Naive thymus-derived CD4-positive, alpha-beta T cell (primary cell): ENCODE results near the gene GPR153. TPM values are rescaled to one million over a fixed set of nuclear protein-coding genes. Genes with fewer than 3 reads are reported as not detected.

Experiments
- ATAC-seq: fragments of 150-1000 bp; cut with Tn5 transposase; 2 replicates; pipeline ENCODE4 v1.10.0; 2021; ENCODE audit warnings: mild to moderate bottlenecking, moderate library complexity
- CTCF ChIA-PET: fragments of 350-600 bp; sonication (Branson Sonifier 250); formaldehyde crosslinking; loops from one replicate; lab custom pipeline; 2021; ENCODE audit warnings: antibody characterized with exemption; lab: Charles Lee
- POLR2A ChIA-PET: fragments of 350-600 bp; sonication (Branson Sonifier 250); formaldehyde crosslinking; loops from one replicate; lab custom pipeline; 2021; ENCODE audit warnings: antibody characterized with exemption, inconsistent platforms; lab: Charles Lee
- DNase-seq, 9 donors: peaks; one replicate each; pipeline versions ENCODE4 v3.0.0 to v3.0.0-alpha.2; 2020 to 2022; ENCODE audit warnings: mixed read lengths in 1 of 9
- H3K27ac ChIP-seq: one replicate; pipeline ENCODE4 v1.7.0; 2013; ENCODE audit warnings: mild to moderate bottlenecking, low read depth, low read length, moderate library complexity
- H3K27me3 ChIP-seq, 2 donors: one replicate each; pipeline ENCODE4 v1.7.0; 2013; ENCODE audit warnings: low read length in 2 of 2, mild to moderate bottlenecking in 2 of 2, moderate library complexity in 2 of 2; ENCODE audit not compliant: control insufficient read depth in 2 of 2, insufficient read depth in 2 of 2
- H3K36me3 ChIP-seq, 3 experiments: 1 replicate in 2 of 3; 2 replicates in 1 of 3; pipeline ENCODE4 v1.7.0; 2013; ENCODE audit warnings: low read length in 3 of 3, mild to moderate bottlenecking in 3 of 3, moderate library complexity in 1 of 3; ENCODE audit not compliant: insufficient read depth in 3 of 3, control insufficient read depth in 2 of 3
- H3K4me1 ChIP-seq, 2 donors: one replicate each; pipeline ENCODE4 v1.7.0; 2013; ENCODE audit warnings: low read length in 2 of 2, mild to moderate bottlenecking in 2 of 2, moderate library complexity in 1 of 2; ENCODE audit not compliant: control insufficient read depth in 2 of 2, insufficient read depth in 2 of 2
- H3K4me3 ChIP-seq: 2 replicates; pipeline ENCODE4 v1.7.0; 2013; ENCODE audit warnings: mild to moderate bottlenecking, low read length
- H3K9me3 ChIP-seq, 3 experiments: 1 replicate in 2 of 3; 2 replicates in 1 of 3; pipeline ENCODE4 v1.7.0; 2013; ENCODE audit warnings: low read length in 3 of 3; ENCODE audit not compliant: control insufficient read depth in 2 of 3
- H3K27ac Mint-ChIP-seq, 9 donors: one replicate each; pipeline ENCODE4 v1.8.0; 2020 to 2022; ENCODE audit warnings: mixed read lengths in 9 of 9, mild to moderate bottlenecking in 8 of 9, moderate library complexity in 5 of 9, inconsistent platforms in 2 of 9
- H3K27me3 Mint-ChIP-seq, 5 donors: one replicate each; pipeline ENCODE4 v1.8.0; 2021 to 2022; ENCODE audit warnings: mixed read lengths in 5 of 5, mild to moderate bottlenecking in 1 of 5
- H3K36me3 Mint-ChIP-seq, 5 donors: one replicate each; pipeline ENCODE4 v1.8.0; 2020 to 2022; ENCODE audit warnings: mixed read lengths in 5 of 5, mild to moderate bottlenecking in 3 of 5, inconsistent platforms in 1 of 5
- H3K4me1 Mint-ChIP-seq, 7 donors: one replicate each; pipeline ENCODE4 v1.8.0; 2020 to 2022; ENCODE audit warnings: mixed read lengths in 7 of 7, mild to moderate bottlenecking in 3 of 7, inconsistent platforms in 1 of 7
- H3K4me3 Mint-ChIP-seq, 10 donors: one replicate each; pipeline ENCODE4 v1.8.0; 2020 to 2022; ENCODE audit warnings: mild to moderate bottlenecking in 10 of 10, mixed read lengths in 10 of 10, moderate library complexity in 6 of 10, inconsistent platforms in 2 of 10
- H3K9me3 Mint-ChIP-seq, 11 donors: one replicate each; pipeline ENCODE4 v1.8.0; 2020 to 2022; ENCODE audit warnings: mixed read lengths in 11 of 11, mild to moderate bottlenecking in 4 of 11, inconsistent platforms in 1 of 11, moderate library complexity in 1 of 11
- intact Hi-C, 2 donors: fragments of 100-400 bp; cut with micrococcal nuclease; formaldehyde crosslinking; loops; one replicate each; pipeline ENCODE4 v1.15.1; 2023
- polyA plus RNA-seq, 2 donors: library from polyadenylated mRNA; unstranded; fragments of 300-500 nt; fragmentation: Illumina TruSeq; gene quantifications; one replicate each; pipeline ENCODE4 v1.2.3, GENCODE V29; 2021
- total RNA-seq, 6 experiments: library from RNA in 5 of 6; stranded (reverse) in 5 of 6; gene quantifications; 1 replicate in 5 of 6; 2 replicates in 1 of 6; pipeline ENCODE4 v1.2.3 and lab custom pipeline; 2021 to 2026

GPR153 gene
- total and polyA plus RNA-seq, 7 experiments from 2014 or later: 0.27 to 2.9 (median 0.59) TPM; not detected in 2

- H3K27ac Mint-ChIP-seq: no peak overlapping the region
- peaks cover 10 to 38% (median 14%) of the 10 kb centered on the region in 5 donors for H3K27me3 Mint-ChIP-seq
- H3K9me3 Mint-ChIP-seq: no peaks in the 10 kb centered on the region
- Histone ChIP-seq H3K9me3 (no peaks in the 10 kb centered on the region), H3K27me3 (peaks cover 5 to 7% of the 10 kb centered on the region in 2 donors), H3K4me1 (no peaks in the 10 kb centered on the region), H3K36me3 (no peaks in the 10 kb centered on the region), H3K4me3 (no peak overlapping the region), H3K27ac (no peak overlapping the region)
- DNase-seq (no peak), ATAC-seq (no peak)
- ChIA-PET POLR2A (no interaction called here), CTCF (no interaction called here)
- no peaks in the 10 kb centered on the region for H3K36me3 Mint-ChIP-seq
- H3K4me1 Mint-ChIP-seq: no peaks in the 10 kb centered on the region
- H3K4me3 Mint-ChIP-seq: no peak overlapping the region
- intact Hi-C loops: no loop called here
These were observed 8.6 kb downstream of the GPR153 start for GRCh38 chr1:6252374-6252710.

GRCh38 chr1:6251681-6252373, 9.1 kb downstream of the GPR153 start:
- POLR2A ChIA-PET: no interaction called here
- CTCF ChIA-PET: no interaction called here

GRCh38 chr1:6251233-6251632, 9.7 kb downstream of the GPR153 start:
- DNase-seq: no peak
- Histone ChIP-seq H3K27me3 (peaks cover 10 to 16% of the 10 kb centered on the region in 2 donors), H3K27ac (no peak overlapping the region), H3K4me3 (no peak overlapping the region), H3K36me3 (no peaks in the 10 kb centered on the region), H3K9me3 (no peaks in the 10 kb centered on the region), H3K4me1 (peaks cover 3 to 5% of the 10 kb centered on the region in 2 donors)
- peaks cover 22 to 49% (median 25%) of the 10 kb centered on the region in 5 donors for H3K27me3 Mint-ChIP-seq
- CTCF ChIA-PET: no interaction called here
- intact Hi-C loops: no loop called here
- no peaks in the 10 kb centered on the region for H3K36me3 Mint-ChIP-seq
- H3K4me1 Mint-ChIP-seq: peaks cover 5 to 11% (median 8%) of the 10 kb centered on the region in 7 donors
- no peak for ATAC-seq
- H3K9me3 Mint-ChIP-seq: no peaks in the 10 kb centered on the region
- H3K27ac Mint-ChIP-seq: no peak overlapping the region
- no peak overlapping the region for H3K4me3 Mint-ChIP-seq
- POLR2A ChIA-PET: no interaction called here

More at GRCh38 chr1:6251681-6252373, 9.1 kb downstream of the GPR153 start:
- ATAC-seq (no peak), DNase-seq (no peak)
- peaks cover 0 to 5% (median 3%) of the 10 kb centered on the region in 7 donors for H3K4me1 Mint-ChIP-seq
- H3K27me3 Mint-ChIP-seq: peaks cover 16 to 43% (median 19%) of the 10 kb centered on the region in 5 donors
- Histone ChIP-seq H3K27me3 (peaks cover 7 to 10% of the 10 kb centered on the region in 2 donors), H3K36me3 (no peaks in the 10 kb centered on the region), H3K27ac (no peak overlapping the region), H3K4me3 (no peak overlapping the region), H3K4me1 (no peaks in the 10 kb centered on the region), H3K9me3 (no peaks in the 10 kb centered on the region)
- H3K27ac Mint-ChIP-seq: no peak overlapping the region
- H3K9me3 Mint-ChIP-seq: no peaks in the 10 kb centered on the region
- H3K4me3 Mint-ChIP-seq: no peak overlapping the region
- no peaks in the 10 kb centered on the region for H3K36me3 Mint-ChIP-seq
- intact Hi-C loops: no loop called here

- ATAC-seq (no peak), DNase-seq (no peak)
- H3K9me3 Mint-ChIP-seq: no peaks in the 10 kb centered on the region
- H3K36me3 Mint-ChIP-seq: no peaks in the 10 kb centered on the region
- ChIA-PET CTCF (no interaction called here), POLR2A (no interaction called here)
- no peaks in the 10 kb centered on the region for H3K9me3 ChIP-seq
- peaks cover 3 to 13% of the 10 kb centered on the region in 2 donors for H3K4me1 ChIP-seq
- no peaks in the 10 kb centered on the region for H3K36me3 ChIP-seq
- intact Hi-C loops: loop anchor here in 1 of 2 donors (5.0 kb wide), 1 partner anchor 172 kb away; the partner anchor contains the start of gene ESPN
- peak overlapping the region in 3 of 10 donors; percentile 18 to 32 (median 30) for H3K4me3 Mint-ChIP-seq
- peaks cover 22 to 53% (median 26%) of the 10 kb centered on the region in 5 donors for H3K27me3 Mint-ChIP-seq
- H3K27ac Mint-ChIP-seq: no peak overlapping the region
- no peak overlapping the region for H3K4me3 ChIP-seq
- no peak overlapping the region for H3K27ac ChIP-seq
- H3K4me1 Mint-ChIP-seq: peaks cover 5 to 13% (median 8%) of the 10 kb centered on the region in 7 donors
- peaks cover 10 to 23% of the 10 kb centered on the region in 2 donors for H3K27me3 ChIP-seq
These were observed 10.9 kb downstream of the GPR153 start for GRCh38 chr1:6249739-6250689.

- Histone ChIP-seq H3K4me3 (no peak overlapping the region), H3K36me3 (no peaks in the 10 kb centered on the region), H3K4me1 (peaks cover 3 to 13% of the 10 kb centered on the region in 2 donors), H3K27me3 (peaks cover 10 to 26% of the 10 kb centered on the region in 2 donors), H3K9me3 (no peaks in the 10 kb centered on the region), H3K27ac (no peak overlapping the region)
- Mint-ChIP-seq H3K4me1 (peaks cover 5 to 15% (median 8%) of the 10 kb centered on the region in 7 donors), H3K36me3 (no peaks in the 10 kb centered on the region), H3K27me3 (peaks cover 23 to 61% (median 31%) of the 10 kb centered on the region in 5 donors), H3K4me3 (peak overlapping the region in 1 of 10 donors; percentile 49), H3K27ac (no peak overlapping the region), H3K9me3 (no peaks in the 10 kb centered on the region)
- no peak for DNase-seq
- CTCF ChIA-PET: no interaction called here
- intact Hi-C loops: loop anchor here in 1 of 2 donors (5.0 kb wide), 1 partner anchor 173 kb away; the partner anchor contains the start of gene ESPN
- POLR2A ChIA-PET: no interaction called here
- no peak for ATAC-seq
These were observed 11.8 kb downstream of the GPR153 start for GRCh38 chr1:6248932-6249738.
